Left ventricle myocardium inferior (tissue), 1 donor: ENCODE results near the gene CSHL1. TPM values are rescaled to one million over a fixed set of nuclear protein-coding genes. Genes with fewer than 3 reads are reported as not detected.

ENCODE experiments used
- DNase-seq: peaks from one replicate; pipeline ENCODE4 v3.0.0-alpha.2; 2020
- H3K27ac ChIP-seq: fragments of 200-600 bp; replicated peaks from 2 replicates; pipeline ENCODE4 v1.8.0; 2021
- H3K27me3 ChIP-seq: fragments of 200-600 bp; 2 replicates; pipeline ENCODE4 v1.8.0; 2021; ENCODE audit warnings: low read depth
- H3K36me3 ChIP-seq: fragments of 200-600 bp; 2 replicates; pipeline ENCODE4 v1.8.0; 2021
- H3K4me1 ChIP-seq: fragments of 200-600 bp; 2 replicates; pipeline ENCODE4 v1.8.0; 2021
- H3K4me3 ChIP-seq: fragments of 200-600 bp; 2 replicates; pipeline ENCODE4 v1.8.0; 2021; ENCODE audit warnings: mild to moderate bottlenecking, moderate library complexity
- H3K9me3 ChIP-seq: fragments of 200-600 bp; replicated peaks from 2 replicates; pipeline ENCODE4 v1.8.0; 2021
- CTCF ChIP-seq: fragments of 200-600 bp; IDR thresholded peaks from 2 replicates; pipeline ENCODE4 v1.8.0; 2021; ENCODE audit warnings: antibody characterized with exemption, mild to moderate bottlenecking, borderline replicate concordance
- intact Hi-C: fragments of 100-400 bp; cut with micrococcal nuclease; formaldehyde crosslinking; loops from one replicate; pipeline ENCODE4 v1.11.0; 2022
- total RNA-seq: library from RNA; stranded (reverse); fragmentation: NEBNext Ultra II Directional; extraction: Animal tissue kit (Norgen Biotek cat#: 25700); gene quantifications from one replicate; pipeline ENCODE4 v1.2.1, GENCODE V29; 2021
- donor health status: DM: no; HTN: yes; CAD: no; lungs with severe emphysema.

CSHL1 gene
- total RNA-seq, 1 donor from 2014 or later = not detected

GRCh38 chr17:63942309-63942985, 31.4 kb upstream of the CSHL1 start:
- H3K4me1 ChIP-seq = peaks cover 6% of the 10 kb centered on the region
- no peaks in the 10 kb centered on the region for H3K36me3 ChIP-seq
- intact Hi-C loops = no loop called here
- DNase-seq = no peak
- H3K27me3 ChIP-seq = no peaks in the 10 kb centered on the region
- no peak overlapping the region for H3K4me3 ChIP-seq
- H3K27ac ChIP-seq = no peak overlapping the region
- H3K9me3 ChIP-seq = no peaks in the 10 kb centered on the region
- TF ChIP-seq CTCF = no peak

GRCh38 chr17:63941751-63942150, 30.7 kb upstream of the CSHL1 start:
- DNase-seq = no peak
- H3K27me3 ChIP-seq = no peaks in the 10 kb centered on the region
- H3K36me3 ChIP-seq = no peaks in the 10 kb centered on the region
- intact Hi-C loops = no loop called here
- no peak for TF ChIP-seq CTCF
- H3K4me3 ChIP-seq = no peak overlapping the region
- peaks cover 4% of the 10 kb centered on the region for H3K4me1 ChIP-seq
- H3K9me3 ChIP-seq = no peaks in the 10 kb centered on the region
- no peak overlapping the region for H3K27ac ChIP-seq

DNA sequence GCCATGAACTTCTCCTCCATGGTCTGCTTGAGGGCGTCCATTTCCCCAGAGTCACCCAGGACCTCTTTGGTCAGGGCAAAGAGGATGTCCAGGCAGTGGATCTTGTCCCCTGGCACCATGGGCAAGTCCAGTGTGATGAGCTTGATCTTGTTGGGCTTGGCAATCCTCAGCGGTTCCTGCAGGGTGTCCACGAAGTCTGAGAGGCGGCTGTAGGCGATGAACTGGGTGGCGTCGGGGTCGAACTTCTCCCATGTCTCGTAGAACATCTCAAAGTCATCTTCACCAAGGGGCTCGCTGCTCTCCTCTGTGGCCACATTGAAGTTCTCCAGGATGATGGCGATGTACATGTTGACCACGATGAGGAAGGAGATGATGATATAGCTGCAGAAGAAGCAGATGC, 30.1 kb upstream of the CSHL1 start:
- Histone ChIP-seq H3K27me3 (no peaks in the 10 kb centered on the region), H3K4me3 (no peak overlapping the region), H3K4me1 (no peaks in the 10 kb centered on the region), H3K9me3 (no peaks in the 10 kb centered on the region), H3K27ac (no peak overlapping the region), H3K36me3 (no peaks in the 10 kb centered on the region)
- DNase-seq = no peak
- intact Hi-C loops = no loop called here
- no peak for TF ChIP-seq CTCF

- H3K36me3 ChIP-seq = no peaks in the 10 kb centered on the region
- DNase-seq = no peak
- no peaks in the 10 kb centered on the region for H3K4me1 ChIP-seq
- H3K4me3 ChIP-seq = no peak overlapping the region
- no peaks in the 10 kb centered on the region for H3K9me3 ChIP-seq
- TF ChIP-seq CTCF = no peak
- intact Hi-C loops = no loop called here
- no peaks in the 10 kb centered on the region for H3K27me3 ChIP-seq
- no peak overlapping the region for H3K27ac ChIP-seq
These were observed 29.5 kb upstream of the CSHL1 start for GRCh38 chr17:63940584-63940983.

GRCh38 chr17:63939884-63940283, 28.8 kb upstream of the CSHL1 start:
- Histone ChIP-seq H3K36me3 (no peaks in the 10 kb centered on the region), H3K4me3 (no peak overlapping the region), H3K4me1 (no peaks in the 10 kb centered on the region), H3K9me3 (no peaks in the 10 kb centered on the region), H3K27ac (no peak overlapping the region), H3K27me3 (no peaks in the 10 kb centered on the region)
- intact Hi-C loops = no loop called here
- no peak for DNase-seq
- no peak for TF ChIP-seq CTCF

- Histone ChIP-seq H3K4me1 (no peaks in the 10 kb centered on the region), H3K27me3 (peaks cover 4% of the 10 kb centered on the region), H3K27ac (no peak overlapping the region), H3K4me3 (no peak overlapping the region), H3K36me3 (no peaks in the 10 kb centered on the region), H3K9me3 (no peaks in the 10 kb centered on the region)
- TF ChIP-seq CTCF = no peak
- DNase-seq = no peak
- intact Hi-C loops = no loop called here
These were observed 28.3 kb upstream of the CSHL1 start for GRCh38 chr17:63939401-63939800.
